ENCODE measurements around the gene TMEM74B. TPM values are rescaled to one million over a fixed set of nuclear protein-coding genes. Genes with fewer than 3 reads are reported as not detected.

Gene TMEM74B
- total RNA-seq, 1 experiment from 2014 or later, result 4.9 TPM

DNA sequence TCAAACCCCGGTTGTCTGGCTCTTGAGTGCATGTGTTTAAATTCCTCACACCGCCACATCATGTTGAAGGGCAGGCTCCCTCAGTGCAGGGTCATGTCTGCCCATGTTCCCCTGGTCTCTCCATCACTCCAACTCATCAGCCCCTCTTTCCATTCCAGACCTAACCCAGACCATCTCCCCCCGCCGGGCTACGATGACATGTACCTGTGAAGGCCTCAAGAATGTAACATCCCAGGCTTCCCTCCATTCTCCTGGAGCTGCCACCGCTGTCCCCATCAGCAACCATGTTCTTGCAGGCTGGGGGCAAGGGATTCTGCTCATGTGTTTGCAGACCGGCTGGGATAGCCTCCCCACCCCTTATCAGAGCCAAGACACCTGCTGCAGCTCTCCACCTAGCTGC lies 19.9 kb downstream of the TMEM74B start:
- H3K4me1 ChIP-seq (ENCODE audit: insufficient read depth, low read length), result no peaks in the 10 kb centered on the region
- no peak overlapping the region for H4K8ac ChIP-seq (replicated peaks; ENCODE audit: insufficient read length, low read depth, low read length)
- no peaks in the 10 kb centered on the region for H3K23me2 ChIP-seq (ENCODE audit: insufficient read length, low read depth, low read length, poor library complexity, severe bottlenecking)
- H3K79me2 ChIP-seq (ENCODE audit: insufficient read depth, low read length), result no peaks in the 10 kb centered on the region; the same call in 1 of the 2 replicates
- H3K14ac ChIP-seq (ENCODE audit: insufficient read depth, low read length), result no peak overlapping the region
- H4K91ac ChIP-seq (ENCODE audit: insufficient read length, low read depth, low read length), result no peak overlapping the region
- H3K9me3 Mint-ChIP-seq, result no peaks in the 10 kb centered on the region
- no peak overlapping the region for H3K4me3 Mint-ChIP-seq
- no peak overlapping the region for H2AFZ ChIP-seq (ENCODE audit: low read length)
- no peak overlapping the region for H3K23ac ChIP-seq (ENCODE audit: insufficient read length, low read depth, low read length)
- no peak overlapping the region for H3K4ac ChIP-seq (ENCODE audit: low read depth, low read length)
- no peak overlapping the region for H3T11ph ChIP-seq (ENCODE audit: low read length)
- no peak overlapping the region for H2BK20ac ChIP-seq (ENCODE audit: low read depth, low read length, poor library complexity, severe bottlenecking)
- no peak overlapping the region for H2BK5ac ChIP-seq (ENCODE audit: insufficient read length, low read length)
- H2BK15ac ChIP-seq (ENCODE audit: low read depth, low read length), result no peak overlapping the region
- no peak overlapping the region for H2AK5ac ChIP-seq (ENCODE audit: insufficient read length, low read length)
- H3K4me1 Mint-ChIP-seq, result no peaks in the 10 kb centered on the region
- H2BK120ac ChIP-seq (ENCODE audit: low read depth, low read length, poor library complexity, severe bottlenecking), result no peak overlapping the region
- no peaks in the 10 kb centered on the region for H3K79me1 ChIP-seq (ENCODE audit: insufficient read depth, low read depth, low read length, poor library complexity, severe bottlenecking)
- no peak overlapping the region for H3K27ac Mint-ChIP-seq
- no peak overlapping the region for H3K4me2 ChIP-seq (ENCODE audit: insufficient read depth, insufficient read length, low read length)
- H3K27me3 ChIP-seq (ENCODE audit: insufficient read depth, low read length), result no peaks in the 10 kb centered on the region; the same call in 1 of the 2 replicates
- TF ChIP-seq, protein P1, sequence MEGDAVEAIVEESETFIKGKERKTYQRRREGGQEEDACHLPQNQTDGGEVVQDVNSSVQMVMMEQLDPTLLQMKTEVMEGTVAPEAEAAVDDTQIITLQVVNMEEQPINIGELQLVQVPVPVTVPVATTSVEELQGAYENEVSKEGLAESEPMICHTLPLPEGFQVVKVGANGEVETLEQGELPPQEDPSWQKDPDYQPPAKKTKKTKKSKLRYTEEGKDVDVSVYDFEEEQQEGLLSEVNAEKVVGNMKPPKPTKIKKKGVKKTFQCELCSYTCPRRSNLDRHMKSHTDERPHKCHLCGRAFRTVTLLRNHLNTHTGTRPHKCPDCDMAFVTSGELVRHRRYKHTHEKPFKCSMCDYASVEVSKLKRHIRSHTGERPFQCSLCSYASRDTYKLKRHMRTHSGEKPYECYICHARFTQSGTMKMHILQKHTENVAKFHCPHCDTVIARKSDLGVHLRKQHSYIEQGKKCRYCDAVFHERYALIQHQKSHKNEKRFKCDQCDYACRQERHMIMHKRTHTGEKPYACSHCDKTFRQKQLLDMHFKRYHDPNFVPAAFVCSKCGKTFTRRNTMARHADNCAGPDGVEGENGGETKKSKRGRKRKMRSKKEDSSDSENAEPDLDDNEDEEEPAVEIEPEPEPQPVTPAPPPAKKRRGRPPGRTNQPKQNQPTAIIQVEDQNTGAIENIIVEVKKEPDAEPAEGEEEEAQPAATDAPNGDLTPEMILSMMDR (conservative IDR thresholded peaks at IDR 0.05), result no peak
- H3K18ac ChIP-seq (ENCODE audit: insufficient read length, low read depth, low read length), result no peak overlapping the region
- no peak overlapping the region for H4K5ac ChIP-seq (ENCODE audit: insufficient read length, low read depth, low read length)
- H3K9me3 ChIP-seq (ENCODE audit: control insufficient read depth, low read depth, low read length), result no peaks in the 10 kb centered on the region
- no peak for DNase-seq
- H3K27me3 Mint-ChIP-seq (ENCODE audit: low read depth), result no peaks in the 10 kb centered on the region
- no peaks in the 10 kb centered on the region for H4K20me1 ChIP-seq (ENCODE audit: control insufficient read depth, insufficient read depth, insufficient read length)
- no CpG with 5 or more reads among the region's 7 CpGs for WGBS (ENCODE audit: extremely low coverage, insufficient read length, low lambda C conversion rate)
- peaks cover 37 to 84% (median 73%) of the 10 kb centered on the region in 3 experiments; a peak in 6 of 7 replicates for H3K36me3 Mint-ChIP-seq (ENCODE audit: insufficient read depth in 1 of 3, low read depth in 3 of 3)
- H3K9ac ChIP-seq (ENCODE audit: extremely low read depth, insufficient read length, low read length), result no peak overlapping the region
- no peak overlapping the region for H3K27ac ChIP-seq (ENCODE audit: insufficient read length, low read depth, low read length)
- no peak overlapping the region for H3K56ac ChIP-seq (ENCODE audit: insufficient read length, low read depth, low read length)
- H2BK12ac ChIP-seq (ENCODE audit: insufficient read length, low read depth, low read length), result no peak overlapping the region

Measured in H9 (cell line).